ENCODE data around the gene PTGR3. TPM values are rescaled to one million over a fixed set of nuclear protein-coding genes. Genes with fewer than 3 reads are reported as not detected.
A peak's percentile ranks its signal among the peaks of the same experiment; 100 is the strongest.
"Not testable (repeated sequence)": the region's sequence is repeated elsewhere in the genome, so short reads cannot be mapped to it uniquely, and the experiment has no call there.

PTGR3 gene
- total RNA-seq, 1 experiment from 2014 or later, result 12.4 TPM

DNA sequence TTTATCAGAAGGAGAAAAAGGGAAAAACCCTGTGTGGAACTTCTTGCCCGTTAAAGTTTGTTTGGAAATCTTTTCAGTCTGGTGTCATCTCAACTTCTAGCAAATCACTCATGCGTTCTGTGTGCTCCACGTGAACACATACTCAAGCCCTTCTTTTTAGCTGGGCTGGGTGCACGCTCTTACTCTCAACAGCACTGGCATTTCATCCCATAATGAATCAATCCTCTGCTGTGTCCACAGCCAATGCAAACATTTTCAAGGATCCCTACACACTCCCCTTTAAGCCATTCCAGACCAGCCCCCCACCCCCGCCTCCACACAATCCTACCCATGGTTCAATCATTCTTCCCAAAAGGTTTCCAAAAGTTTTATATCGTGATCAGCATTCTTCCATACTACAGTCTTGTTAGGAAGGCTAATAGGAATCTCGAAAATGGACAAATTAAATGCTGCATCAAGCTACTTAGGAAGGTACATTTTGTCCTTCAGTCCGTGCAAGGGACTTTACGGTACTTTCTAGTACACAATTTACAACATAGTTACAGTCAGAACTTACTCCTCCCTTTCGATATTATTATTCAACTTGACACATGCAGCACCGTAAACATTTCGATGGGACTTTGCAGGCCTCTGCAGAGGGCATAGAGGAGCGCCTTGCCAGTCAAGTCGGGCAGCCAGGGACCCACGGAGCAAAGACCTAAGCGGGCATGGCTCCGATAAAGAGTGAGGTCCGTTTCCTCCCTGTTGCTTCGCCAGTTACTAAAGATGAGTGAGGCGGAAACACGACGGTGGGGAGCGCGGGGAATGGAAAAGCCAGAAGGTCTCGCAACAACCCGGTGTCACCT, 1.4 kb downstream of the PTGR3 start:
- in situ Hi-C loops (cut with HindIII; ENCODE audit: low pct_unique_long_range_greater_than_20kb, low sequenced_read_pairs), result no loop called here
- peak; percentile 19 for DNase-seq (ENCODE audit: low read depth)

DNA sequence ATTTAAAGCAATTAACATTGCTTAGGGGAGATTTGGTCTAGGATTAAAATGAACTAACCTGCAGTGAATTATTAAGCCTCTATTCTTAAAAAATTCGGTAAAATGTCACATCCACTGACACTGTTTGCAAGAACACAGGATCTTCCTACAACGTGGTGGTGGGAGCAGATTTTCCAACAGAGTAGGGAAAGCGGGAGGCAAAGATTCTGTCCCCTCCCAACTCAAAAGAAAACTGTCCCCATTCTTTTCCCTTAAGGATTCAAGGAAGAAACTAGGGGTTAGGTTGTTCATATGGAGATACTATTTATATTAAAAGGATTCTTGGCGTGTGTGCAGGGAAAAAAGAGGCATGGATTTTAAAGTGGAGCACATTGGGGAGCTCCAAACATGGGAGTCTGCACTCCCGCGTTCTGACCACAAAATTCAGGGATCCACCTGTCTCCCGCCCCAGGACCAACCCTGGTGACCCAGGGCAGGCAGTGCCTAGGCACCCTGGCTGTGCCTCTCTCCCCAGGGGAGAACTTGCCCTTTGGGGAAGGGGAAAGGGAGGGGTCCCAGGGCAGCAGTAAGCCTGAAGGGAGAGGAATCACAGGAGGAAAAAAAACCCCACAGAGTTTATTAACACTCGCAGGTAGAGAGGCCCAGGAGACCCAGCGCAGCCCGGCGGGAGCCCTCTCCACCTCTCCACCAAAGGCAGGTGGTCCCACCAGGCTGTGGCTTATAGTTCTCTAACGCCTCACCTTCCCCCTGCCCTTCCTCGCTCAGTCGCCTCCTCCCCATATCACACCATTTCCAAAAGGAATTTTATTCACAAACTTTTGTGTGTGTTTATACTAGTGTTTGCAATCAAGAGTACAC, 2.3 kb downstream of the PTGR3 start:
- in situ Hi-C loops (cut with HindIII; ENCODE audit: low pct_unique_long_range_greater_than_20kb, low sequenced_read_pairs), result no loop called here
- DNase-seq (ENCODE audit: low read depth), result no peak

GRCh38 chr18:75205514-75206132, 3.3 kb downstream of the PTGR3 start:
- in situ Hi-C loops (cut with HindIII; ENCODE audit: low pct_unique_long_range_greater_than_20kb, low sequenced_read_pairs), result no loop called here

GRCh38 chr18:75204732-75205513, 4.0 kb downstream of the PTGR3 start:
- no peak for DNase-seq (ENCODE audit: low read depth)
- in situ Hi-C loops (cut with HindIII; ENCODE audit: low pct_unique_long_range_greater_than_20kb, low sequenced_read_pairs), result no loop called here

More at GRCh38 chr18:75205514-75206132, 3.3 kb downstream of the PTGR3 start:
- no peak for DNase-seq (ENCODE audit: low read depth)

GRCh38 chr18:75204269-75204731, 4.6 kb downstream of the PTGR3 start:
- no peak for DNase-seq (ENCODE audit: low read depth)
- in situ Hi-C loops (cut with HindIII; ENCODE audit: low pct_unique_long_range_greater_than_20kb, low sequenced_read_pairs), result no loop called here

DNA sequence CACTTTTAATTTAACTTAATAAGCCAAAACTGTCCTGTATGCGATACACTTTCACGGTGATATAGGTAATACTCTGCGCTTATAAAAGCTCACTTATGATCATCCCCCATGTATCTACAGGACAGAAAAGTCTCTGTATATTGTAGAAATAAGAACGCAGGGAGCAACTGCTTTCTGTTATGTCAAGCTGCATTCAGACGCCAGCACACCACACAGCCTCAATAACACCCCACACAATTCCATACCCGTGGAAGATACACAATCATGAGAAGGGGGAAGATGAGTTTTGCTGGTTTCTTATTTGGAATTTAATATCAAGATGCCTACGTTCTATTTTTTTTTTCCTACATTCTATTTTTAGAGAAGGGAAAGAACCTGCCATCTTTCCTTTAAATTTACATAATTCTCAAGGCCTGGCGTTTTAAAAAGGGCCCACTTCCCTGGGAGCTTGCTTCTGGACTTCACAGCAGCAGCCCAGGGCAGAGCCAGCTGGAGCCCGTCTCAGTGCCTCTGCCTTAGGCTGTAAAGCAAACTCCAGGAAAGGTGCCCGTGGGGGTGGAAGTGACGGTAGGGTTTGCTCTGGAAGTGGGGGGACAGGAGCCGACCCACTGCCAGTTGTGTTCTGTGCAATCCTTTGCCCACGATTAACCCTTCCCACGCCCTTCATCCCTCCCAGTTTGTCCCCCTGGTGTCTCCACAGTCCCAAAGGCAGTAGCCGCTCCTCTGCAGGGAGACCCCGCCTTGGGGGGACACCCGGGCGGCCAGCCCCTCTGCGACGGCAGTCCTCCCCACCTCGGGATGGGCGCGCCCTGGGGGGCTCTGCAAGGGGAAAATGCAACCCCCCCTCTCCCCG, 5.3 kb downstream of the PTGR3 start:
- no peak for DNase-seq (ENCODE audit: low read depth)
- in situ Hi-C loops (cut with HindIII; ENCODE audit: low pct_unique_long_range_greater_than_20kb, low sequenced_read_pairs), result no loop called here

GRCh38 chr18:75202696-75203365, 6.1 kb downstream of the PTGR3 start:
- DNase-seq (ENCODE audit: low read depth), result no peak
- in situ Hi-C loops (cut with HindIII; ENCODE audit: low pct_unique_long_range_greater_than_20kb, low sequenced_read_pairs), result no loop called here

- in situ Hi-C loops (cut with HindIII; ENCODE audit: low pct_unique_long_range_greater_than_20kb, low sequenced_read_pairs), result no loop called here
- DNase-seq (ENCODE audit: low read depth), result no peak
Measured at GRCh38 chr18:75201282-75202270, 7.4 kb downstream of the PTGR3 start.

DNA sequence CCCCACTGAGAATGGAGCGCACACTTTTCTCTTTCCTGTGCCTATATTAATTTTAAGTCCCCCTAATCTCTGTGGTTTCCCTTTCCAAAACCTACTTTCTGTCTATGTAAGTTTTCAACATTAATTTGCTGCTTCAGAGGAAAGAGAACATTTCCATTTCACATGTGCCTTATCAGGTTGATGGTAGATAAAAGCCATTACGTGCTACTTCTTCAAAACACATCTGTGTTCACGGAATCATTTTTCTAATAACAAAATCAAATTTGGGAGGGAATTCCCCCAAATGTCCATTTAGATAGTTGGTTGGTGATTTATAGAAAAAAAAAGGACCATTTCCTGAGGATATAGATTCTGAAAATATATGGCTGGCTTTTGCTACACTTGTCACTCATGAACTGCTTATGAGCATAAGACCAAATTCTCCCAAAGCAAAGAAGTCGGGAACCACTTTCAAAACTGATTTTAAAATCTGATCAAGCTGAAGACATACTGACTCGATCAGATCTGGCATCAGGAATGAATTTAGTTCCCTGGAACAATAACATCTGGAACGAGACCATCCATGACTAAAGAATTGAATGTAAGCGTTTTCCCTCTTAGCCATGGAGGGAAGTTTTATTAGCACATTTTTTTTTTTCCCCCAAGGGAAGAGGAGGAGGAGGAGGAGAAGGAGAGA, 8.2 kb downstream of the PTGR3 start:
- no peak for DNase-seq (ENCODE audit: low read depth)
- in situ Hi-C loops (cut with HindIII; ENCODE audit: low pct_unique_long_range_greater_than_20kb, low sequenced_read_pairs), result no loop called here

- in situ Hi-C loops (cut with HindIII; ENCODE audit: low pct_unique_long_range_greater_than_20kb, low sequenced_read_pairs), result no loop called here
- no peak for DNase-seq (ENCODE audit: low read depth)
Measured at GRCh38 chr18:75200071-75200470, 8.9 kb downstream of the PTGR3 start.

DNA sequence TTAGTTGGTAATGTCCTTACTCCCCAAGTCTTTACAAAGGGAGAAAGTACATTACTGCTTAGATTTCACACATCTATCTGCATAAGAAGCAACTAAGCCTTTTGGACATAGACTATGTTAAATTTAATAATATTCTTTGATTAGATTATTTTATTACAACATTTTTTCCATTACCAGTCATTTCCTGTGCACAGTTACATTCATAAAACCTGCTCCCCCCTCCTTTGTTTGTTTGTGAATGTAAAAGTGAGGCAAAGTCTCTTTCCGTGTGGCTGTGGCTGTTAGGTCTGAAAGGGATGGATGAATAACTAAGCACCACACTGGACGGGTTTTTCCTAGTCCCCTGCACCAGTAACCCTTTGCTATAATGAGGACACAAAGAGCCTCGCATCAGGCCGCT, 9.6 kb downstream of the PTGR3 start:
- in situ Hi-C loops (cut with HindIII; ENCODE audit: low pct_unique_long_range_greater_than_20kb, low sequenced_read_pairs), result no loop called here
- no peak for DNase-seq (ENCODE audit: low read depth)

DNA sequence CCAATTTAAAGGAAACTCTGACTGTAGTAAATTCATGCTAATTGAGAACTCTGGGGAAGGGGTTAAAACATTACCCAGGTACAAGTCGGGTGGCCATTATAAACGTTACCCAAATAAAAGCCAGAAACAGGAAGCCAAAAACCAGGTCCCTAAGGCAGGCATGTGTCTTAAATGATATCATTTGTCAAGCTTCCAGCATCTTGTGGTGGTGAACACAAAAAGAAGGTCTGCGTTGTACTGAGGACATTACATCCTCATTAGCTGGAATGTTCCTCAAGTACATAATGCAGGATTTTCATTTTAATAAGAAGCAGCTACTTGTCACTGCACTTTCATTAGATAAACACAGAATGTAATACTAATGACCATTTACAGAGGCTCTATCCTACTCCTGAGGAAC, 10.9 kb downstream of the PTGR3 start:
- in situ Hi-C loops (cut with HindIII; ENCODE audit: low pct_unique_long_range_greater_than_20kb, low sequenced_read_pairs), result no loop called here
- DNase-seq (ENCODE audit: low read depth), result no peak

GRCh38 chr18:75192899-75193298, 16.0 kb downstream of the PTGR3 start:
- in situ Hi-C loops (cut with HindIII; ENCODE audit: low pct_unique_long_range_greater_than_20kb, low sequenced_read_pairs), result no loop called here
- no peak for DNase-seq (ENCODE audit: low read depth)

- DNase-seq (ENCODE audit: low read depth), result no peak
- in situ Hi-C loops (cut with HindIII; ENCODE audit: low pct_unique_long_range_greater_than_20kb, low sequenced_read_pairs), result no loop called here
Measured at GRCh38 chr18:75189696-75190095, 19.2 kb downstream of the PTGR3 start.

DNA sequence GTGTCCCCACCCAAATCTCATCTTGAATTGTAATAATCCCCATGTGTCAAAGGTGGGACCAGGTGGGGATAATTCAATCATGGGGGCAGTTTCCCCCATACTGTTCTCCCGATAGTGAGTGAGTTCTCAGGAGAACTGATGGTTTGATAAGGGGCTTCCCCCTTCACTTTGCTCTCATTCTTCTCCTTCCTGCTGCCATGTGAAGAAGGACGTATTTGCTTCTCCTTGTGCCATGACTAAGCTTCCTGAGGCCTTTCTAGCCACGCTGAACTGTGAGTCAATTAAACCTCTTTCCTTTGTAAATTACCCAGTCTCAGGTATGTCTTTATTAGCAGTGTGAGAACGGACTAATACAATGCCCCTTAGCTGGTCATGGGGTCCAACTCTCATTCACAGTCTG, 21.2 kb downstream of the PTGR3 start:
- DNase-seq (ENCODE audit: low read depth); in situ Hi-C loops (cut with HindIII; ENCODE audit: low pct_unique_long_range_greater_than_20kb, low sequenced_read_pairs): not testable (repeated sequence)

Data from Caki2 (cell line).